Epithelial cell of proximal tubule (primary cell): ENCODE measurements around the gene SLC28A1. TPM values are rescaled to one million over a fixed set of nuclear protein-coding genes. Genes with fewer than 3 reads are reported as not detected.

ENCODE experiments used
- DNase-seq: peaks from one replicate; pipeline ENCODE4 v3.0.0-alpha.2; 2011; ENCODE audit warnings: low read depth
- H3K4me3 ChIP-seq: 2 replicates; pipeline ENCODE4 v1.5.1; 2011; ENCODE audit warnings: low read depth, mild to moderate bottlenecking, low read length
- CTCF ChIP-seq: conservative IDR thresholded peaks from 2 replicates; pipeline ENCODE4 v1.5.1; 2012; ENCODE audit warnings: low read depth, mild to moderate bottlenecking, low read length
- total RNA-seq: library from RNA; depleted of rRNA; stranded (reverse); fragments of >200 nt; gene quantifications from 2 replicates; pipeline ENCODE4 v1.2.3, GENCODE V29; 2015

The SLC28A1 gene
- total RNA-seq, 1 donor from 2014 or later: not detected

- DNase-seq: no peak
- no peak for TF ChIP-seq CTCF
- H3K4me3 ChIP-seq: no peak overlapping the region
Observed at GRCh38 chr15:84953726-84954125, 69.3 kb downstream of the SLC28A1 start.

- no peak for DNase-seq
- H3K4me3 ChIP-seq: no peak overlapping the region
- peak; percentile 89 for TF ChIP-seq CTCF
Observed at GRCh38 chr15:84955089-84955848, 70.8 kb downstream of the SLC28A1 start.

GRCh38 chr15:84956199-84956598, 71.7 kb downstream of the SLC28A1 start:
- TF ChIP-seq CTCF: no peak
- no peak overlapping the region for H3K4me3 ChIP-seq
- no peak for DNase-seq

GRCh38 chr15:84960391-84961113, 76.1 kb downstream of the SLC28A1 start:
- H3K4me3 ChIP-seq: no peak overlapping the region
- TF ChIP-seq CTCF: no peak
- DNase-seq: no peak

- no peak overlapping the region for H3K4me3 ChIP-seq
- TF ChIP-seq CTCF: no peak
- no peak for DNase-seq
Observed at GRCh38 chr15:84961114-84961452, 76.6 kb downstream of the SLC28A1 start.

- no peak for TF ChIP-seq CTCF
- no peak overlapping the region for H3K4me3 ChIP-seq
- no peak for DNase-seq
Observed at GRCh38 chr15:84961707-84962106, 77.2 kb downstream of the SLC28A1 start.
